Activated CD4-positive, alpha-beta memory T cell treated with anti-CD3 and anti-CD28 coated beads, Interleukin-2, amount 10 ng/mL, durations not matched to agents 7 days and 5 days (primary cell): ENCODE results near the gene UNC45A. TPM values are rescaled to one million over a fixed set of nuclear protein-coding genes. Genes with fewer than 3 reads are reported as not detected.
"Not testable (repeated sequence)": the region's sequence is repeated elsewhere in the genome, so short reads cannot be mapped to it uniquely, and the experiment has no call there.

Source experiments
- CTCF ChIA-PET: fragments of 350-600 bp; sonication (Branson Sonifier 250); formaldehyde crosslinking; loops from one replicate; lab custom pipeline; 2021; ENCODE audit warnings: antibody characterized with exemption, inconsistent platforms; lab: Charles Lee
- POLR2A ChIA-PET: fragments of 350-600 bp; sonication (Branson Sonifier 250); formaldehyde crosslinking; loops from one replicate; lab custom pipeline; 2021; ENCODE audit warnings: antibody characterized with exemption; lab: Charles Lee
- DNase-seq: peaks from one replicate; pipeline ENCODE4 v3.0.0-alpha.2; 2020
- H3K27ac Mint-ChIP-seq: one replicate; pipeline ENCODE4 v1.8.0; 2021; ENCODE audit warnings: mild to moderate bottlenecking, mixed read lengths
- H3K27me3 Mint-ChIP-seq: one replicate; pipeline ENCODE4 v1.8.0; 2021; ENCODE audit warnings: mixed read lengths
- H3K36me3 Mint-ChIP-seq: one replicate; pipeline ENCODE4 v1.8.0; 2021; ENCODE audit warnings: low read depth, mixed read lengths
- H3K4me1 Mint-ChIP-seq: one replicate; pipeline ENCODE4 v1.8.0; 2021; ENCODE audit warnings: mixed read lengths
- H3K4me3 Mint-ChIP-seq: one replicate; pipeline ENCODE4 v1.8.0; 2021; ENCODE audit warnings: mild to moderate bottlenecking, mixed read lengths
- H3K9me3 Mint-ChIP-seq: one replicate; pipeline ENCODE4 v1.8.0; 2021; ENCODE audit warnings: mixed read lengths
- total RNA-seq, 2 experiments: library from RNA; stranded (reverse); gene quantifications; one replicate each; pipeline ENCODE4 v1.2.3, GENCODE V29; 2021

Gene UNC45A
- total RNA-seq, 2 experiments from 2014 or later, result 71.3 to 75.2 TPM

DNA sequence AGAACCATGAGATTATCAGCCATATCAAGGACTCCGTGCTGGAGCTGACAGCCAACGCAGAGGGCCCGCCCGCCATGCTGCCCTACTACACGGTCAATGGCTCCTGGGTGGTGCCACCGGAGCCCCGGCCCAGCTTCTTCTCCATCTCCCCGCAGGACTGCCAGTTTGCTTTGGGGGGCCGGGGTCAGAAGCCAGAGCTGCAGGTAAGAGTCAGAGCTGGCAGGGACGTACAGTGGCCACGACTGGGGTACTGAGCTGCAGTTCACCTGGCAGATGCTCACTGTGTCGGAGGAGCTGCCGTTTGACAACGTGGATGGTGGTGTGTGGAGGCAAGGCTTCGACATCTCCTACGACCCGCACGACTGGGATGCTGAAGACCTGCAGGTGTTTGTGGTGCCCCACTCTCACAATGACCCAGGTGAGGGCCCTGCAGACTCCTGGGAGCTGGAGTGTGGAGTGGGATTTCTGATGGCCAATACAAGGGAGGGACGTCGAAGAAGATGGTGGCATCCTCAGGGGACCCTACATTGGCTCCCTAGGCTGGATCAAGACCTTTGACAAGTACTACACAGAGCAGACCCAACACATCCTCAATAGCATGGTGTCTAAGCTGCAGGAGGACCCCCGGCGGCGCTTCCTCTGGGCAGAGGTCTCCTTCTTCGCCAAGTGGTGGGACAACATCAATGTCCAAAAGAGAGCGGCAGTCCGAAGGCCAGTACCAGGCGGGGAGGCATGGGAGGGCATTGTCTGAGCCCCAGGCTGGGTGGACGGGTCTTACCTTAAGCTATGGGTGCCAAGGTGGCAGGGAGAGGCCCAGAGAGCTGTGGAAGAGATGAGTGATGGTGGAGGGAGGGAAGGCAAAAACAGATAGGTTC, 29.5 kb upstream of the UNC45A start:
- H3K27me3 Mint-ChIP-seq, result no peaks in the 10 kb centered on the region
- no peak overlapping the region for H3K27ac Mint-ChIP-seq
- ChIA-PET POLR2A (interaction anchor here (1.5 to 7.1 kb wide), 4 partner anchors 8 to 32 kb away, joined by 5 to 211 read pairs (median 18); partner anchors contain the start of genes HDDC3 and UNC45A), CTCF (interaction anchor here (6.7 kb wide), 1 partner anchor 27 kb away, joined by 210 read pairs; the partner anchor contains the start of genes HDDC3 and UNC45A)
- H3K4me3 Mint-ChIP-seq, result no peak overlapping the region
- no peaks in the 10 kb centered on the region for H3K9me3 Mint-ChIP-seq
- DNase-seq, result no peak
- H3K4me1 Mint-ChIP-seq, result peaks cover 38% of the 10 kb centered on the region
- H3K36me3 Mint-ChIP-seq, result peaks cover 50% of the 10 kb centered on the region

- Mint-ChIP-seq H3K4me3 (no peak overlapping the region), H3K9me3 (no peaks in the 10 kb centered on the region), H3K36me3 (peaks cover 57% of the 10 kb centered on the region), H3K27ac (no peak overlapping the region), H3K4me1 (peaks cover 34% of the 10 kb centered on the region), H3K27me3 (no peaks in the 10 kb centered on the region)
- DNase-seq, result no peak
- ChIA-PET POLR2A (interaction anchor here (1.2 to 7.1 kb wide), 2 partner anchors 17 to 26 kb away, joined by 3 to 211 read pairs; partner anchors contain the start of genes HDDC3 and UNC45A), CTCF (interaction anchor here (1.2 to 6.7 kb wide), 2 partner anchors 26 to 346 kb away, joined by 3 to 210 read pairs; partner anchors contain the start of genes HDDC3 and UNC45A)
Measured at GRCh38 chr15:90906181-90906849, 28.8 kb upstream of the UNC45A start.

DNA sequence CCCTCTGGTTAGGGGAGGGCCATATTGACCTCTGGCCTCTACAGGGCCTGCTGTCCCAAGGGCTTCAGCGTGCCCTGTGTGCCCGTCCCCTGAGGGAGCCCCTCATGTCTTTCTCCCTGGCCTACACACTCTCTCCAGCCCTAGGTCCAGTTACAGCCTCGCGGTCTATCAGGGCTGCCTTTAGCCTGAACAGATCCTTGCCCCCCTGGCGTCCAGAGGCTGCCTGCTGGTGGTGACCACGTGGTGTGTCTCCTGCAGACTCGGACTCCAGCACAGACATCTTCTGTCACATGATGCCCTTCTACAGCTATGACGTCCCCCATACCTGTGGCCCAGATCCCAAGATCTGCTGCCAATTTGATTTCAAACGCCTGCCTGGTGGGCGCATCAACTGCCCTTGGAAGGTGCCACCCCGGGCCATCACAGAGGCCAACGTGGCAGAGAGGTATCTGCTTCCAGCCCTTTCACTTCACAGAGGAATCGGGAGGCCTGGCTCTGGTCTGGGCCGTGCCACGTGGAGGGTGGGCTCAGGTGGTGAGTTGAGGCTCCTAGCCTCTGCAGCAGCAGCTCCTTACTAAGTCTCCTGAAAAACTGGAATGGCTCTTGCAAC, 27.9 kb upstream of the UNC45A start:
- no peak for DNase-seq
- Mint-ChIP-seq H3K36me3 (peaks cover 59% of the 10 kb centered on the region), H3K4me1 (peaks cover 26% of the 10 kb centered on the region), H3K4me3 (no peak overlapping the region), H3K27ac (no peak overlapping the region), H3K27me3 (no peaks in the 10 kb centered on the region), H3K9me3 (no peaks in the 10 kb centered on the region)
- POLR2A ChIA-PET, result interaction anchor here (1.2 kb wide), 1 partner anchor 17 kb away, joined by 3 read pairs; no protein-coding TSS in a partner anchor
- CTCF ChIA-PET, result interaction anchor here (1.2 kb wide), 1 partner anchor 347 kb away, joined by 3 read pairs; no protein-coding TSS in a partner anchor

DNA sequence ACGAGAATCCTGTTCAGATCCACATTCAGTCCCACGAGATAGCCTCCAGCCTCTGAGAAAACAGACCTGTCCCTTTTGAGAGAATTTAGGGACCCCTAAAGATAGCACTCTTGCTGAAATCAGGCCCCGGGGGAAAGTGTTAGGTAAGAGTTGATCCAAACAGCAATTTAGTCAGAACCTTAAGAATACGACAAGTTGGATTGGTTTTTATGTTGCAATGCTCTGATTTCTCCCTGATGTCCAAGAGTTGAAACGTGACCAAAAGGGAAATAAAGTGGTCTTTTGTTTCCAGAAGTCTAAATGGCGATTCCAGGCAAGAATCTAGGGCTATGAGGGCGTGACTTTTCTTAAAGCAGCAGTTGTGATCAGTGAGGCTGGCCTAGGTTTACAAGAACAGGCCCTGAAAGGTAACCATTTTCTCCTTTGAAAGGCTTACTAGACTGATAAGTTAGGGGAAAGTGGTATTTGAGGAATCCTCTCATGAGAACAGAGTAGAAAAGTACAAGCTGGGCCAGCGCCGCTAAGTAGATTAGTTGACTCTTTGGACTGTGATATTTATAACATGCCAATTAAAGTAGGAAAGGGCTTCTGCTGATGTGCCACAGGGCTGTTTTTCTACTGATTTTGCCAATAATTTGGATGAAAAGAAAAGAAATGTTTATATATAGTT, 27.1 kb upstream of the UNC45A start:
- no peak overlapping the region for H3K4me3 Mint-ChIP-seq
- no peak overlapping the region for H3K27ac Mint-ChIP-seq
- peaks cover 25% of the 10 kb centered on the region for H3K4me1 Mint-ChIP-seq
- DNase-seq, result no peak
- no peaks in the 10 kb centered on the region for H3K27me3 Mint-ChIP-seq
- ChIA-PET POLR2A (no interaction called here), CTCF (no interaction called here)
- H3K9me3 Mint-ChIP-seq, result no peaks in the 10 kb centered on the region
- H3K36me3 Mint-ChIP-seq, result peaks cover 65% of the 10 kb centered on the region

DNA sequence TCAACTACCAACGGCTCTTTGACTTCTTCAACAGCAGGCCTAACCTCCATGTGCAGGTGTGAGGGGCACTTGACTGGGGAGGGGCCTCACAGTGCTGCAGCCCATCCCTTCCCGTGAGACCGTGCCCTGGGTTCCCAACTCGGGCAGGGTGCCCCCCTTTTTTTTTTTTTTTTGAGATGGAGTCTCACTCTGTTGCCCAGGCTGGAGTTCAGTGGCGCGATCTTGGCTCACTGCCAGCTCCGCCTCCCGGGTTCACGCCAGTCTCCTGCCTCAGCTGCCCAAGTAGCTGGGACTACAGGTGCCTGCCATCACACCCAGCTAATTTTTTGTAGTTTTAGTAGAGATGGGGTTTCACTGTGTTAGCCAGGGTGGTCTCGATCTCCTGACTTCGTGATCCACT, 25.6 kb upstream of the UNC45A start:
- CTCF ChIA-PET, H3K27me3 Mint-ChIP-seq, DNase-seq, H3K9me3 Mint-ChIP-seq, H3K27ac Mint-ChIP-seq, POLR2A ChIA-PET, H3K4me3 Mint-ChIP-seq: not testable (repeated sequence)
- Mint-ChIP-seq H3K36me3 (peaks cover 78% of the 10 kb centered on the region), H3K4me1 (peaks cover 16% of the 10 kb centered on the region)

DNA sequence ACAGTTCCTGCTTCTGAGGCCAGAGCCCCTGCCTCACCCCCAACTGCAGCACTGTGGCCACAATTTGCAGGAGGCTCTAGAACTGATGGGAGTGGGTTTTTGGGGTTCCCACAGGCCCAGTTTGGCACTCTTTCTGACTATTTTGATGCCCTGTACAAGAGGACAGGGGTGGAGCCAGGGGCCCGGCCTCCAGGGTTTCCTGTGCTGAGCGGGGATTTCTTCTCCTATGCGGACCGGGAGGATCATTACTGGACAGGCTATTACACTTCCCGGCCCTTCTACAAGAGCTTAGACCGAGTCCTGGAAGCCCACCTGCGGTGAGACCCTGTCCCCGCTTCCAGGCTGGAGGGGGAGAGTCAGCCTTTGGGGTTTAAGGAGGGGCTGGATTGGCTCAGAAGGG, 25.1 kb upstream of the UNC45A start:
- Mint-ChIP-seq H3K27me3 (no peaks in the 10 kb centered on the region), H3K36me3 (peaks cover 80% of the 10 kb centered on the region), H3K4me1 (peaks cover 11% of the 10 kb centered on the region), H3K9me3 (no peaks in the 10 kb centered on the region), H3K27ac (no peak overlapping the region), H3K4me3 (no peak overlapping the region)
- ChIA-PET CTCF (no interaction called here), POLR2A (interaction anchor here (1.4 kb wide), 1 partner anchor 13 kb away, joined by 4 read pairs; no protein-coding TSS in a partner anchor)
- DNase-seq, result no peak

GRCh38 chr15:90910441-90911301, 24.4 kb upstream of the UNC45A start:
- ChIA-PET POLR2A (interaction anchor here (0.8 to 1.4 kb wide), 2 partner anchors 13 to 21 kb away, joined by 4 read pairs; no protein-coding TSS in a partner anchor), CTCF (no interaction called here)
- H3K27me3 Mint-ChIP-seq, result no peaks in the 10 kb centered on the region
- H3K4me1 Mint-ChIP-seq, result peaks cover 4% of the 10 kb centered on the region
- no peaks in the 10 kb centered on the region for H3K9me3 Mint-ChIP-seq
- no peak for DNase-seq
- H3K4me3 Mint-ChIP-seq, result no peak overlapping the region
- peaks cover 79% of the 10 kb centered on the region for H3K36me3 Mint-ChIP-seq
- H3K27ac Mint-ChIP-seq, result no peak overlapping the region

DNA sequence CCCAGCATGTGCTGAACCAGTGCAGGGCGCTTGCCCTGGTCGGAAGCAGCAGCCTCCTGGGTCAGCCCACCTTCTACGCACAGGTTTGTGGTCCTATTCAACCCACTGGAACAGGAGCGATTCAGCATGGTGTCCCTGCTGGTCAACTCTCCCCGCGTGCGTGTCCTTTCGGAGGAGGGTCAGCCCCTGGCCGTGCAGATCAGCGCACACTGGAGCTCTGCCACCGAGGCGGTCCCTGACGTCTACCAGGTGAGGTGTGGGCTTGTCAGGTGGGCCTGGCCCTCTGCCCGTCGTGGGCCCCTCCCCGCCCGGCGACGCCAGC, 23.8 kb upstream of the UNC45A start:
- Mint-ChIP-seq H3K36me3 (peaks cover 77% of the 10 kb centered on the region), H3K27ac (no peak overlapping the region)

GRCh38 chr15:90911906-90912769, 22.9 kb upstream of the UNC45A start:
- Mint-ChIP-seq H3K27me3 (no peaks in the 10 kb centered on the region), H3K4me1 (no peaks in the 10 kb centered on the region), H3K36me3 (peaks cover 78% of the 10 kb centered on the region), H3K9me3 (no peaks in the 10 kb centered on the region), H3K4me3 (no peak overlapping the region), H3K27ac (no peak overlapping the region)
- POLR2A ChIA-PET, result interaction anchor here (0.7 to 2.7 kb wide), 2 partner anchors 9 kb away, joined by 3 to 17 read pairs; partner anchors contain the start of gene MAN2A2
- CTCF ChIA-PET, result no interaction called here
- no peak for DNase-seq

More for the DNA sequence above, 23.8 kb upstream of the UNC45A start:
- H3K4me1 Mint-ChIP-seq, result no peaks in the 10 kb centered on the region
- no peaks in the 10 kb centered on the region for H3K27me3 Mint-ChIP-seq
- CTCF ChIA-PET, result no interaction called here
- no peak for DNase-seq
- H3K9me3 Mint-ChIP-seq, result no peaks in the 10 kb centered on the region
- H3K4me3 Mint-ChIP-seq, result no peak overlapping the region
- POLR2A ChIA-PET, result interaction anchor here (1.4 kb wide), 1 partner anchor 12 kb away, joined by 4 read pairs; no protein-coding TSS in a partner anchor

- Mint-ChIP-seq H3K27me3 (no peaks in the 10 kb centered on the region), H3K9me3 (no peaks in the 10 kb centered on the region), H3K36me3 (peaks cover 78% of the 10 kb centered on the region), H3K4me3 (no peak overlapping the region), H3K27ac (no peak overlapping the region), H3K4me1 (no peaks in the 10 kb centered on the region)
- POLR2A ChIA-PET, result interaction anchor here (2.7 kb wide), 1 partner anchor 9 kb away, joined by 17 read pairs; the partner anchor contains the start of gene MAN2A2
- CTCF ChIA-PET, result no interaction called here
- no peak for DNase-seq
Measured at GRCh38 chr15:90912770-90913075, 22.4 kb upstream of the UNC45A start.

- H3K27me3 Mint-ChIP-seq, result no peaks in the 10 kb centered on the region
- POLR2A ChIA-PET, result interaction anchor here (1.2 to 2.7 kb wide), 3 partner anchors 10 to 18 kb away, joined by 3 to 17 read pairs (median 5); partner anchors contain the start of gene MAN2A2
- no peaks in the 10 kb centered on the region for H3K9me3 Mint-ChIP-seq
- H3K4me1 Mint-ChIP-seq, result no peaks in the 10 kb centered on the region
- H3K36me3 Mint-ChIP-seq, result peaks cover 79% of the 10 kb centered on the region
- H3K4me3 Mint-ChIP-seq, result no peak overlapping the region
- H3K27ac Mint-ChIP-seq, result no peak overlapping the region
- CTCF ChIA-PET, result interaction anchor here (1.6 to 1.8 kb wide), 2 partner anchors 18 to 21 kb away, joined by 3 to 10 read pairs; partner anchors contain the start of gene HDDC3
- no peak for DNase-seq
Measured at GRCh38 chr15:90913398-90913944, 21.6 kb upstream of the UNC45A start.
